Measurements from ENCODE around the gene CLCN6. TPM values are rescaled to one million over a fixed set of nuclear protein-coding genes. Genes with fewer than 3 reads are reported as not detected.

Gene CLCN6
- total RNA-seq, 2 donors from 2014 or later = 13.4 to 45.0 TPM

DNA sequence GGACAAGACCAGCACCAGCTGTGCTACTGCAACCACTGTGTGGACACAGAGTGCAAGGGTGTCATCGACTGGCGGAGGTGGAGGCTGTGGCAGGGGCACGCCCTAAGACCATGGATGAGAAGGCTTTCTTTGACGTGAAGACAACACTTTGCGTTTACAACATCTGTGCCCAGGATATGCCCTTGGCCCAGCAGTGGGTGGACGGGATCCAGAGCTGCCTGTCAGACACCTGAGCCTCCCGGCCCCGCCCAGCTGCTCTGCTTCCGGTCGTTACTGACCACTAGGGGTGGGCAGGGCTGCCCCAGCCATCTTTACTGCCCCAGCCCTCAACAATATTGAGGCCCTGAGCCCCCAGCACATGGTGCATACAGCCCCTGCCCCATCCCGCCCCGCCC lies 74.2 kb downstream of the CLCN6 start:
- Histone ChIP-seq H3K9me3 (no peaks in the 10 kb centered on the region), H3K4me1 (replicated peaks) (peaks cover 4% of the 10 kb centered on the region), H3K4me3 (no peak overlapping the region), H3K27ac (peak overlapping the region in 1 of 2 donors; percentile 12), H3K36me3 (no peaks in the 10 kb centered on the region), H3K27me3 (replicated peaks; ENCODE audit: insufficient read depth) (no peaks in the 10 kb centered on the region)
- DNase-seq (ENCODE audit: low spot score) = no peak
- intact Hi-C loops (cut with DNase I) = no loop called here
- WGBS = 61% methylated on average over 11 of the region's 12 CpGs
- no peak for TF ChIP-seq POLR2A (IDR thresholded peaks at IDR 0.05)
- TF ChIP-seq CTCF (IDR thresholded peaks at IDR 0.05) = no peak
- TF ChIP-seq POLR2AphosphoS5 (IDR thresholded peaks at IDR 0.05) = no peak

GRCh38 chr1:11880911-11881748 lies 75.1 kb downstream of the CLCN6 start:
- TF ChIP-seq POLR2AphosphoS5 (IDR thresholded peaks at IDR 0.05) (peak; percentile 38), CTCF (IDR thresholded peaks at IDR 0.05) (no peak)

GRCh38 chr1:11881749-11882441 lies 75.9 kb downstream of the CLCN6 start:
- no peak overlapping the region for H3K4me3 ChIP-seq
- WGBS = 79% methylated on average over 18 of the region's 18 CpGs
- no peak overlapping the region for H3K27ac ChIP-seq
- TF ChIP-seq POLR2A (IDR thresholded peaks at IDR 0.05) (no peak), POLR2AphosphoS5 (IDR thresholded peaks at IDR 0.05) (no peak), CTCF (IDR thresholded peaks at IDR 0.05) (no peak)
- no peak for DNase-seq (ENCODE audit: low spot score)
- intact Hi-C loops (cut with DNase I) = no loop called here
- no peaks in the 10 kb centered on the region for H3K27me3 ChIP-seq (replicated peaks; ENCODE audit: insufficient read depth)
- no peaks in the 10 kb centered on the region for H3K9me3 ChIP-seq
- H3K36me3 ChIP-seq = no peaks in the 10 kb centered on the region
- peaks cover 4% of the 10 kb centered on the region for H3K4me1 ChIP-seq (replicated peaks)

More at GRCh38 chr1:11880911-11881748, 75.1 kb downstream of the CLCN6 start:
- Histone ChIP-seq H3K27me3 (replicated peaks; ENCODE audit: insufficient read depth) (no peaks in the 10 kb centered on the region), H3K9me3 (no peaks in the 10 kb centered on the region), H3K4me1 (replicated peaks) (peaks cover 4% of the 10 kb centered on the region), H3K27ac (no peak overlapping the region), H3K36me3 (no peaks in the 10 kb centered on the region), H3K4me3 (no peak overlapping the region)
- DNase-seq (ENCODE audit: low spot score) = no peak
- intact Hi-C loops (cut with DNase I) = no loop called here
- WGBS = 41% methylated on average over 10 of the region's 10 CpGs

GRCh38 chr1:11882814-11883538 lies 77.0 kb downstream of the CLCN6 start:
- H3K36me3 ChIP-seq = no peaks in the 10 kb centered on the region
- DNase-seq (ENCODE audit: low spot score) = no peak
- intact Hi-C loops (cut with DNase I) = no loop called here
- no peak for TF ChIP-seq POLR2A (IDR thresholded peaks at IDR 0.05)
- no peak for TF ChIP-seq POLR2AphosphoS5 (IDR thresholded peaks at IDR 0.05)
- no peak for TF ChIP-seq CTCF (IDR thresholded peaks at IDR 0.05)
- no peak overlapping the region for H3K4me3 ChIP-seq
- H3K27me3 ChIP-seq (replicated peaks; ENCODE audit: insufficient read depth) = no peaks in the 10 kb centered on the region
- WGBS = 42% methylated on average over 13 of the region's 13 CpGs
- H3K27ac ChIP-seq = no peak overlapping the region
- H3K4me1 ChIP-seq (replicated peaks) = peaks cover 4% of the 10 kb centered on the region
- no peaks in the 10 kb centered on the region for H3K9me3 ChIP-seq

Data from prostate gland (tissue), 2 donors.